HG02610 (cell line): ENCODE measurements around the gene RNF166.
"Not testable (repeated sequence)": the region's sequence is repeated elsewhere in the genome, so short reads cannot be mapped to it uniquely, and the experiment has no call there.

ENCODE experiments used
- ATAC-seq: cut with Tn5 transposase; IDR thresholded peaks from one replicate; pipeline ENCODE4 v1.9.1; 2021; ENCODE audit warnings: mild to moderate bottlenecking, moderate library complexity; ENCODE audit not compliant: unreplicated experiment

The RNF166 gene

DNA sequence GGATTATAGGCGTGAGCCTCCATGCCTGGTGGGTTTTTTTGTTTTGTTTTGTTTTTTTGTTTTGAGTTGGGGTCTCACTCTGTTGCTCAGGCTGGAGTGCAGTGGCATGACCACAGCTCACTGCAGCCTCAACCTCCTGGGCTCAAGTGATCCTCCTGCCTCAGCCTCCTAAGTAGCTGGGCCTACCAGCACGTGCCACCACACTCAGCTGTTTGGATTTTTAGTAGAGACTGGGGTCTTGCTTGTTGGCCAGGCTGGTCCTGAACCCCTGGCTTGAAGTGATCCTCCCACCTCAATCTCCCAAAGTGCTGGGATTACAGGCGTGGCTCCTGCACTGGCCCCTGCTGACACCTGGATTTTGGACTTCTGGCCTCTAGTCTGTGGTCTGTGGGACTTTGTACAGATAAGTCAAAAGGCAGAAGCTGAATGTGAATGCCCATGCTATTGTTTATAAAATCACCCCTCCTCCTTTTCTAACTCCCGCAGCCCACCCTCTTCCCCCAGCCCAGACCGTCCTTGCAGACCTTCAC is 25.6 kb downstream of the RNF166 start:
- no peak for ATAC-seq

- ATAC-seq: no peak
Observed at GRCh38 chr16:88678224-88678979, 27.8 kb downstream of the RNF166 start.

DNA sequence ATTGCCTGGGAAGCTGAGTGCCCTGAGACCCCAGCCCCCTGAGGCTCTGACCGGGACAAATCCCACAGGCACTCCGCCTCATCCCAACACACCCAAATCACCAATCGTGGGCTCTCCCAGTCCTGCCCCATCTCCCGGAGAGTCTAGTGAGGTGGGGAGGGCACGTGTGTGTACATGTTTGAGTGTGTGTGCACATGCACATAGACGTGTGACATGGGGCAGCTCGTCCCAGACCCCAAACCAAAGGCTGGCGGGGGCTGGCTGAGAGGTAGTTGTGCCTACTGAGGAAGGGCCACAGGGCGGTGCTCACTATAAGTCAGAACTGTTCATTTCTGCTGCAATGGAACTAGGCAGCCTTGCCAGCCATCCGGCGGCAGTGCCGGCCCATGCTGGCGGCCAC is 28.5 kb downstream of the RNF166 start:
- no peak for ATAC-seq

- no peak for ATAC-seq
Observed at GRCh38 chr16:88676502-88677242, 29.5 kb downstream of the RNF166 start.

DNA sequence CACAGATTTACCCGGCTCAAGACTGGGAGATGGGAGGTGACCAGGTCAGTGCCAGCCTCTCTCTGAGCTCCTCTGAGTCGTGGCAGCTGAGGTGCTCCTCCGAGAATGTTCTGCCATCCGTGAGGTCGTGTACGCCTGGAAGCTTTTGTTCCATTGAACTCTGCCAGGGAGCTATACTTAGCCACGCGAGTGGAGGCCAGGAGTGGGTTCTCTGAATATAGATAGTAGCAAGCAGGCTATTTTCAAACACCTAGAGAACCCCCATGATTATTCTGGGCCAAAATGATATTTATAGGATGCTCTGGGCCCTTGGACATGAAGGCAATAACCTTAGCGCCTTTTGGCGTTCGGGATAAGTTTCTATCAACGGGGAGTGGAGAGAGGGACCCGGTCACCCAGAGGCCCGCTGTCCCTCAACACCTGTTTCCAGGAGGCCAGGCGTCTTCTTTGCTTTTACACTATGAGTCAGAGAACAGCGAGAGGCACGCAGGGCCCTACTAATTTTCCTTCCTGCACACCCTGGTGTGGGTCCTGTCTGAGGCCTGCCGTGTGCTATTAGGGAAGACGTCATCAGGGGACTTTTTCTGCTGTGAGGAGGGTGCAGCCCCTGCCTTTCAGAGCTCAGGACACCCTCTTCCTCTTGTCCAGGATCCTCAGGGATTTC is 32.4 kb downstream of the RNF166 start:
- no peak for ATAC-seq

DNA sequence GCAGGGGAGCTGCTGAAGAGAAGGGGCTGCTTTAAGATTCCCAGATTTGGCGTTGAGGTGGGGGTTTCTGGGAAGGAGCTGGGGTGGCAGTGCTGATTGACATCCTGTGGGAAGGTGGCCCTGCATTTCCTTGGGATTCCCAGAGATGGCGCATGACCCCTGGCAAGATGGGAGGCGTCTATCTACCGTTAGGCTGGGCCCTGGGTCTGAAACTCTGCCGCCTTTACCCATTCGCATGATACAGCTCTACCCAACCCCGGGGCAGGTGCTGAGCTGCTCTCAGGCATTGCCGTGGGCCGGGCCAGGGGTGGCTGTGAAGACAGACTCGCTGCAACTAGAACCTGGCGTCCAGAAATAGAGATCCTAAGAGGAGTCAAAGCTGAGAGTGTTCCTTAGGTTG is 33.4 kb downstream of the RNF166 start:
- no peak for ATAC-seq

GRCh38 chr16:88671806-88672205 is 34.4 kb downstream of the RNF166 start:
- ATAC-seq: no peak

DNA sequence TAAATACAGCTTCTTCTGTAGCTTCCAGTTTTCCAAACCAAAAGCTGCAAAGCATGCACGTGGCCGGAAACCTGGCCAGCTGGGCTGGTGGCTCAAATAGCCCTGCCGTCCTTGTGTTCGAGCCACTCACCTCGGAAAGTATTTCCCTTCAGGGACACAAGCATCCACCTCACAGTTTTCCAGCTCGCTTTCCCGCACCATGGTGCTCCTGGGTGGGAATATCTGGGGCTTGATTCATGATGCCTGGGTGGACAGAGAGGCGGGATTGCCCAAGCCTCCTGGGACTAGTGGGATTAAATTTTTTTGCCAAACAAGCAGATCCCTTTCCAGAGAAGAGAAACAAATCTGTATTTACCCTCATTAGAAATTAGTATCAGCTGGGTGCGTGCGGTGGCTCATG is 36.2 kb downstream of the RNF166 start:
- ATAC-seq: no peak

GRCh38 chr16:88669493-88669892 is 36.7 kb downstream of the RNF166 start:
- not testable (repeated sequence) for ATAC-seq

DNA sequence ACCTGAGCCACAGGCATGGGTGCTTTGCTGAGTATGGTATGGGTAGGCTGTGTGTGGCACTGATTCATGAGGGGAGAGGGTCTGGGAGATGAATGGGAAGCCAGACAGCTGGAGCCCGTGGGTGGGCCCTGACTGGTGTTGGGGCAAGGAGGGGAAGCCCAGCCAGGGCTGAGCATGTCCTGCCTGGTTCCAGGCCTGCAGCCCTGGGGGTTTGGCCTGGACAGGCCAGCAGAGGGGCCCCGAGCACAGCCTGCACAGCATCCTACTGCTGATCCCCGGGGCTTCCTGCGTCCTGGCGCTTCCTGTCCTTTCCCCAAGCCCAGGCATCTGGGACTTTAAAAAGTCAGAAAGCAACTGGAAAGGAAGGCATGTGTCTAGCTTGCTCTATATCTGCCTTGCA is 38.7 kb downstream of the RNF166 start:
- no peak for ATAC-seq

DNA sequence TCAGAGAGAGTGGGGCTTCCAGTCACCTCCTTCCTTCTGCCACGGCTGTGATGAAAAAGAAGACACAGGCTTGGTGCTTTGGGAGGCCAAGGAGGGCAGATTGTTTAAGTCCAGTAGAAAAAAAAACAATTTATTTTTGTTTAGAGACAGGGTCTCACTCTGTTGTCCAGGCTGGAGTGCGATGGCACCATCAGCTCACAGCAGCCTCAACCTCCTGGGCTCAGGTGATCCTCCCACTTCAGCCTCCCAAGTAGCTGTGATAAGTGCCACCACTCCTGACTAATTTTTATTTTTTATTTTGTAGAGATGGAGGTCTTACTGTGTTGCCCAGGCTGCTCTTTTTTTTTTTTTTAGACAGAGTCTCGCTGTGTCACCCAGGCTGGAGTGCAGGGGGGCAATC is 40.6 kb downstream of the RNF166 start:
- ATAC-seq: no peak

DNA sequence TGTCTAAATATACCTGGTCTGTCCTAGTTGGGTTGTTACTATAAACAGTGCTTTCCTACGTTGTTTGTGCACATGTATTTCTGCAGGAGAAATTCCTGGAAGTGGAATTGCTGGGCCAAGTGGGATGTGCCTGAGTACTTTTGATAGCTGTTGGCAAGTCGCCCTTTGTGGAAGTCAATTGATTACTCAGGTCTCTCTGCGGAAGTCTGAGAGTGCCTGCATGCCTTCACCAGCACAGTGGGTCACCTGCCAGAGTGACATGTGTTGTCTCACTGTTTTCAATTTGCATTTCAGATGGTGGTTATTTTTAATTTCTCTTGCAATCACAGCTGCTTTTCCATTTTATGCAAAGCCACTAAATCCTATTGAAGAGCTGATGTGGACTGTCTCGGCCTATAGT is 41.1 kb downstream of the RNF166 start:
- ATAC-seq: no peak

- ATAC-seq: peak; percentile 93
Observed at GRCh38 chr16:88662843-88663606, 43.2 kb downstream of the RNF166 start, which contains the start of gene MVD. MVD (minus strand) TSS chr16:88663091; CDS start chr16:88663080, 11 bp downstream.

- ATAC-seq: no peak
Observed at GRCh38 chr16:88662222-88662842, 43.9 kb downstream of the RNF166 start.

DNA sequence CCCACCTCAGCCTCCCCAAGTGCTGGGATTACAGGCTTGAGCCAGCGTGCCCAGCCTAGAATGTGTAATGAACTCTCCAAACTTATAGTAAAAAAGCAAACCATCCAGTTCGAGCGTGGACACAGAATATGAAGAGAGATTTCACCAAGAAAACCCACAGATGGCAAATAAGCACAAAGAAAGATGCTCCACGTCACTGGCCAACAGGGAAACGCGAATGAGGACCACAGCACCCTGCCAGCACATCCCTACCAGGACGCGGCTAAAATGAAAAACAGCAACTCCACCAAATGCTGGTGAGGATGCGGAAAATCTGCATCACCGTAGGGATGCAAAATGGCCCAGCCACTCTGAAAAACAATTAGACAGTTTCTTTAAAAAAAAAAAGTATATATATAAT is 44.7 kb downstream of the RNF166 start:
- ATAC-seq: no peak

DNA sequence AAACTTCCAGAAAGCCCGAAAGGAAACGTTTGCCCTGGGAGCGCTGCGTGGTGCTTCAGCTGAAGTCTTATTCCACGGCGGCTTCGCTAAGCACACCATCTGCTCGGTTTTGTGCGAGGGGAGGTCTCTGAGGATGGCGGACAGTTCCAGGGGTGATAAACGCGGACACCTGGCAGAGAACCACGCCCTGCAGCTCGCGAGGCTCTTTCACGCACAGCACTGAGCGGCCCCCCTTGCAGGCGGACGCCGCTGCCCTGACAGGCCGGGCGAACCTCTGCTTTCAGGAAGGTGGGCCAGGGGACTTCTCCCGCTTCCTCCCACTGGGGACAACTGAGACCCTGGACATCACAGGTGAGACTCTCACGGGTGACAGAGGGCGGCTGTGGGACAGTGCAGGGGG is 47.0 kb downstream of the RNF166 start:
- ATAC-seq: no peak

DNA sequence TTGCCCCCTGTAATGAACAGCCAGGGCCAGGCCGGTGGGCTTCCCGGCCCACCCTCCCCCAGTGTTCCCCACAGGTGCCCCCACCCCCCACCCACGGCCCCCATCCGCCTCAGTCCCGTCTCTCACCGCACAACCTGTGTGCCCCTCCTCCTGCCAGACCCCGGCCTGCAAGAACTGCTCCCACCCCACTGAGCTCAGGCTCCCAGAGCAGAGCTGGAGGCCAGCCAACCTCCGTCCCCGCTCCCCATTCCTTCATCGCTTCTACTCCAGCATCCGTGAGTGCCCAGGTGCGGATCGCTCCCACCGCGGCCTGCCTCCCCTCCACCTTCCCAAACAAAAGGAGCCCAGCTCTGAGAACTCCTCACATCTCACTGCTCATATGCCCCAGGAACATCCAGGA is 47.5 kb downstream of the RNF166 start:
- ATAC-seq: no peak

- ATAC-seq: no peak
Observed at GRCh38 chr16:88657371-88657770, 48.8 kb downstream of the RNF166 start.

DNA sequence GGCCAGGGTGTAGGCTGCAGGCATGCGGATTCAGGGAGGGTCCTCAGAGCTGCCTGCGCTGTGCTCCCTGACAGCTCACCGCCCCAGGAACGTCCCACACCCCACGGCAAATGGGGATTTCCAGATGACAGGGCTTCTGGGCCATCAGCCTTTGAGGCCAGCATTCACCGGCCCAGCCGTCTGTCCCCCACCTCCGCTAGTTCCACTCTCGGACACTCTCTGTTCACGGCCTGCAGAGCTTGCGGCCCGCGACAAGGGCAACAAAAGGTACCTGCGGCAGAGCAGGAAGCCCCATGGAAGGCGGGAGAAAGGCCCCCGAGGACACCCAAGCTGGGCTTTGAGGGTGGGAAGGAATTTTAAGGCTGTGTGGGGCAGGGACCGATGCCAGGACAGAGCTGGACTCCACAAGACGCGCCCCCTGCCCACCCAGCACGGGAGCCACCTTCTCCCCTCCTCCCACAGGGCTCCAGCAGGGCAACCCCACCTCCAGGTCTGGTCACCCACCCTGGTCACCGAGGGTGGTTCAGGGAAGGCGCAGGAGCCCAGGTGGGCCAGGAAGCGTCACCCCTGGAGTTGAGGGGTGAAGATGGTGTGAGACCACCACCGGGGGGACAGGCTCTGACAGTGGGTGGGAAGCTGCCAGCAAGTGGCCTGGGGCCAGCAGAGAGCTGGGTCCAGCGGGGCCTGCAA is 49.8 kb downstream of the RNF166 start:
- ATAC-seq: no peak
